ENCODE measurements around the gene PHACTR1. TPM values are rescaled to one million over a fixed set of nuclear protein-coding genes. Genes with fewer than 3 reads are reported as not detected.

Gene PHACTR1
- total RNA-seq, 1 experiment from 2014 or later: not detected

DNA sequence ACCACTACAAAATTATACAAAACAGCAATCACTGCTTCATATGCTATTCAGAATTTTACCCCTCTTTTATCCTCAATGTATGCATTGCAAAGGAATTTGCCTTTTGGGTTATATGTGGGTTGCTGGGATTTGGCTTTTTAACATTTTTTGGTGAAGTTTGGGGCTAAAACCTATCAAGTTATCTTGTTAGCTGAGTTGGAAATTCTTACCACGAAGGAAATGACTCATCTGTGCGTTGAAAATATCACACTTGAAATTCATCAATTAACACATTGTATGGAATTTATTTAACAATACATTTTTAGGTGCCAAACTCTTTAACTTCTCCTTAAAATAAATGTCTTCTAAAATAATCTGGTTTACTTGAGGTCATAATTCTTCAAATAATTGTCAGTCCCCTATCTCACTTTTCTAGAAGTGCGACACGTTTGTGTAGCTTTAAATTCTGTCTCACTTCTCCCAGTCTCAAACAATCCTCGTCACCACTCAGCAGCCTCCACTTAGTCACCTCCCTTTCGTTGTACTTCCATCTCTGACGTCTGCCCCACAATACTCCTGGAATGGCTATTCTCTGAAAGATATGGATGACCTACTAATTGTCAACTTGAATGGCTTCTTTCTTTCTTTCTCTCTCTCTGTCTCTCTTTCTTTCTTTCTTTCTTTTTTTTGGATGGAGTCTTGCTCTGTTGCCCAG, 88.5 kb downstream of the PHACTR1 start:
- intact Hi-C loops (cut with micrococcal nuclease): no loop called here
- no peak overlapping the region for H3K27ac ChIP-seq (ENCODE audit: low read length)
- H3K4me2 ChIP-seq (ENCODE audit: low read length): no peak overlapping the region
- H2AFZ ChIP-seq (ENCODE audit: low read length): no peak overlapping the region
- ChIA-PET POLR2A (ENCODE audit: unreplicated experiment) (no interaction called here), CTCF (no interaction called here)
- no peaks in the 10 kb centered on the region for H3K9me3 ChIP-seq (ENCODE audit: low read length)
- no peaks in the 10 kb centered on the region for H3K79me2 ChIP-seq (ENCODE audit: low read length)
- ATAC-seq: no peak
- H3F3A ChIP-seq (ENCODE audit: low read length, unreplicated experiment): no peaks in the 10 kb centered on the region
- no peaks in the 10 kb centered on the region for H3K9me2 ChIP-seq (replicated peaks; ENCODE audit: low read length)
- no peak for DNase-seq
- no peak overlapping the region for H3K9ac ChIP-seq (ENCODE audit: low read length)
- H3K4me3 ChIP-seq (ENCODE audit: low read length): no peak overlapping the region
- peaks cover 72% of the 10 kb centered on the region for H3K27me3 ChIP-seq (ENCODE audit: low read length)
- H3K4me1 ChIP-seq (ENCODE audit: insufficient read depth, low read length): no peaks in the 10 kb centered on the region
- TF ChIP-seq EZH2 (IDR thresholded peaks at IDR 0.05; ENCODE audit: low read length, unreplicated experiment): no peak
- TF ChIP-seq, protein P1, sequence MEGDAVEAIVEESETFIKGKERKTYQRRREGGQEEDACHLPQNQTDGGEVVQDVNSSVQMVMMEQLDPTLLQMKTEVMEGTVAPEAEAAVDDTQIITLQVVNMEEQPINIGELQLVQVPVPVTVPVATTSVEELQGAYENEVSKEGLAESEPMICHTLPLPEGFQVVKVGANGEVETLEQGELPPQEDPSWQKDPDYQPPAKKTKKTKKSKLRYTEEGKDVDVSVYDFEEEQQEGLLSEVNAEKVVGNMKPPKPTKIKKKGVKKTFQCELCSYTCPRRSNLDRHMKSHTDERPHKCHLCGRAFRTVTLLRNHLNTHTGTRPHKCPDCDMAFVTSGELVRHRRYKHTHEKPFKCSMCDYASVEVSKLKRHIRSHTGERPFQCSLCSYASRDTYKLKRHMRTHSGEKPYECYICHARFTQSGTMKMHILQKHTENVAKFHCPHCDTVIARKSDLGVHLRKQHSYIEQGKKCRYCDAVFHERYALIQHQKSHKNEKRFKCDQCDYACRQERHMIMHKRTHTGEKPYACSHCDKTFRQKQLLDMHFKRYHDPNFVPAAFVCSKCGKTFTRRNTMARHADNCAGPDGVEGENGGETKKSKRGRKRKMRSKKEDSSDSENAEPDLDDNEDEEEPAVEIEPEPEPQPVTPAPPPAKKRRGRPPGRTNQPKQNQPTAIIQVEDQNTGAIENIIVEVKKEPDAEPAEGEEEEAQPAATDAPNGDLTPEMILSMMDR (conservative IDR thresholded peaks at IDR 0.05; ENCODE audit: low read depth, low read length): no peak
- TF ChIP-seq EZH2phosphoT487 (IDR thresholded peaks at IDR 0.05; ENCODE audit: borderline replicate concordance, low read length): no peak
- H4K20me1 ChIP-seq (ENCODE audit: low read length): no peaks in the 10 kb centered on the region
- BruUV-seq (replicated peaks): no TSS peak
- no peaks in the 10 kb centered on the region for H3K36me3 ChIP-seq (ENCODE audit: low read depth, low read length)

DNA sequence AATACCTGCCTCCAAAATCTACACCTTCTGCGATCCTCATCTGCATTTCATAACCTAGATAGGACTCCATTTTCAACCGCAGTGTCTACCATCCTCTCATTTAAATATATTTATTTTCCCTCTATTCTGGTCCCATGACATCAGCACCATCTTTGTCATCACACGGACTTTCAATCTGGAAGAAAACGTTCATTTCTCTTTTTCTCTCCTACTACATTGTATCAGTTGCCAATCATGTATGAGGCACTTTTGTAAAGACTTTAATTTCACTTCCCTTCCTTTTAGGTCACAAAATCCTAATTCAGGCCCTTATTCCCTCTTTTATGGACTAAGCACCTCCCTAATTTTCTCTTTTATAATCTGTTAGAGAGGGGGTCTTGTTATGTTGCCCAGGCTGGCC, 89.6 kb downstream of the PHACTR1 start:
- Histone ChIP-seq H3K36me3 (ENCODE audit: low read depth, low read length) (no peaks in the 10 kb centered on the region), H3K9me2 (replicated peaks; ENCODE audit: low read length) (no peaks in the 10 kb centered on the region), H4K20me1 (ENCODE audit: low read length) (no peaks in the 10 kb centered on the region), H3K9me3 (ENCODE audit: low read length) (no peaks in the 10 kb centered on the region), H3F3A (ENCODE audit: low read length, unreplicated experiment) (no peaks in the 10 kb centered on the region), H2AFZ (ENCODE audit: low read length) (no peak overlapping the region), H3K27ac (ENCODE audit: low read length) (no peak overlapping the region), H3K9ac (ENCODE audit: low read length) (no peak overlapping the region), H3K27me3 (ENCODE audit: low read length) (peaks cover 74% of the 10 kb centered on the region), H3K4me2 (ENCODE audit: low read length) (no peak overlapping the region), H3K4me3 (ENCODE audit: low read length) (no peak overlapping the region), H3K79me2 (ENCODE audit: low read length) (no peaks in the 10 kb centered on the region), H3K4me1 (ENCODE audit: insufficient read depth, low read length) (no peaks in the 10 kb centered on the region)
- no peak for DNase-seq
- ATAC-seq: no peak
- TF ChIP-seq, protein P1 (conservative IDR thresholded peaks at IDR 0.05; ENCODE audit: low read depth, low read length): no peak
- no peak for TF ChIP-seq EZH2 (IDR thresholded peaks at IDR 0.05; ENCODE audit: low read length, unreplicated experiment)
- TF ChIP-seq EZH2phosphoT487 (IDR thresholded peaks at IDR 0.05; ENCODE audit: borderline replicate concordance, low read length): no peak
- BruUV-seq (replicated peaks): no TSS peak
- CTCF ChIA-PET: no interaction called here
- intact Hi-C loops (cut with micrococcal nuclease): no loop called here
- POLR2A ChIA-PET (ENCODE audit: unreplicated experiment): no interaction called here

DNA sequence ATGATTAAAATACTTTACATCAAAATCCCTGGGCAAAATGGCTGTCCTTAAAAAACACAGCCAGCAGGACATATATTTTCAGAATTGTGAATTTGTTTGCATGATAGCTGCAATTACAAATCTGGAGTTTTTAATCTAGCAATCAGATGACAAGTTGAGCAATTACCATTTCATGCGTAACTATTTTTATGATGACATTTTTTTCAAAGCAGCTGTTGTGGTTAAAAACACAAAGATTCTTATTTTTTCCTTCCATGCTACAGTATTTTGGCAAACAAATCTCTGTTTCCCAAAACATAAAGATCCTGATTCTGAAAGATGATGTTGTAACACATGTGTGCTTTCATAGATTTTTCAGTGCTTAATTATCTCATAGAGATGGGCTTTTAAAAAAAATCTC, 90.2 kb downstream of the PHACTR1 start:
- ATAC-seq (no peak), DNase-seq (no peak)
- Histone ChIP-seq H3K4me3 (ENCODE audit: low read length) (no peak overlapping the region), H3K9me3 (ENCODE audit: low read length) (no peaks in the 10 kb centered on the region), H3K4me2 (ENCODE audit: low read length) (no peak overlapping the region), H3K27ac (ENCODE audit: low read length) (no peak overlapping the region), H4K20me1 (ENCODE audit: low read length) (no peaks in the 10 kb centered on the region), H3K9me2 (replicated peaks; ENCODE audit: low read length) (no peaks in the 10 kb centered on the region), H3K9ac (ENCODE audit: low read length) (no peak overlapping the region), H3K4me1 (ENCODE audit: insufficient read depth, low read length) (no peaks in the 10 kb centered on the region), H2AFZ (ENCODE audit: low read length) (no peak overlapping the region), H3K79me2 (ENCODE audit: low read length) (no peaks in the 10 kb centered on the region), H3F3A (ENCODE audit: low read length, unreplicated experiment) (no peaks in the 10 kb centered on the region), H3K27me3 (ENCODE audit: low read length) (peaks cover 75% of the 10 kb centered on the region), H3K36me3 (ENCODE audit: low read depth, low read length) (no peaks in the 10 kb centered on the region)
- BruUV-seq (replicated peaks): no TSS peak
- POLR2A ChIA-PET (ENCODE audit: unreplicated experiment): no interaction called here
- CTCF ChIA-PET: no interaction called here
- intact Hi-C loops (cut with micrococcal nuclease): no loop called here
- no peak for TF ChIP-seq EZH2phosphoT487 (IDR thresholded peaks at IDR 0.05; ENCODE audit: borderline replicate concordance, low read length)
- TF ChIP-seq, protein P1 (conservative IDR thresholded peaks at IDR 0.05; ENCODE audit: low read depth, low read length): no peak
- TF ChIP-seq EZH2 (IDR thresholded peaks at IDR 0.05; ENCODE audit: low read length, unreplicated experiment): no peak

Data from PC-3 (cell line).